T-helper 2 cell treated with Interferon-gamma antibody and Interleukin-4, amounts not matched to agents 5 μg/mL and 100 μg/mL, for 36 hours (primary cell): Measurements from ENCODE around the gene NTPCR.
"Not testable (repeated sequence)": the region's sequence is repeated elsewhere in the genome, so short reads cannot be mapped to it uniquely, and the experiment has no call there.

ENCODE experiments used
- DNase-seq: peaks from one replicate; pipeline ENCODE4 v3.0.0; 2021; ENCODE audit warnings: low spot score
- H3K27ac Mint-ChIP-seq: one replicate; pipeline ENCODE4 v1.8.0; 2021; ENCODE audit warnings: mild to moderate bottlenecking, mixed read lengths
- H3K27me3 Mint-ChIP-seq: one replicate; pipeline ENCODE4 v1.8.0; 2021; ENCODE audit warnings: low read depth, mixed read lengths
- H3K36me3 Mint-ChIP-seq: one replicate; pipeline ENCODE4 v1.8.0; 2021; ENCODE audit warnings: low read depth, mixed read lengths
- H3K4me1 Mint-ChIP-seq: one replicate; pipeline ENCODE4 v1.8.0; 2021; ENCODE audit warnings: low read depth, mixed read lengths
- H3K4me3 Mint-ChIP-seq: one replicate; pipeline ENCODE4 v1.8.0; 2022; ENCODE audit warnings: mild to moderate bottlenecking, moderate library complexity, mixed read lengths
- H3K9me3 Mint-ChIP-seq: one replicate; pipeline ENCODE4 v1.8.0; 2021; ENCODE audit warnings: mixed read lengths

Gene NTPCR

GRCh38 chr1:232950197-232951176 lies at the start of gene NTPCR:
TSS of gene NTPCR (plus strand) at chr1:232950611. CDS start at chr1:232950711, 100 bp downstream.
- H3K27me3 Mint-ChIP-seq: no peaks in the 10 kb centered on the region
- peaks cover 29% of the 10 kb centered on the region for H3K4me1 Mint-ChIP-seq
- H3K4me3 Mint-ChIP-seq: peak within 1 kb of the TSS; percentile 95
- H3K9me3 Mint-ChIP-seq: no peaks in the 10 kb centered on the region
- peaks cover 1% of the 10 kb centered on the region for H3K36me3 Mint-ChIP-seq
- peak; percentile 95 for DNase-seq
- peak within 1 kb of the TSS; percentile 88 for H3K27ac Mint-ChIP-seq

- peaks cover 50% of the 10 kb centered on the region for H3K4me1 Mint-ChIP-seq
- no peaks in the 10 kb centered on the region for H3K27me3 Mint-ChIP-seq
- no peak for DNase-seq
- H3K9me3 Mint-ChIP-seq: no peaks in the 10 kb centered on the region
- H3K36me3 Mint-ChIP-seq: peaks cover 2% of the 10 kb centered on the region
- peak overlapping the region; percentile 4 for H3K4me3 Mint-ChIP-seq
- H3K27ac Mint-ChIP-seq: peak overlapping the region; percentile 53
These were observed 49.6 kb upstream of the NTPCR start for GRCh38 chr1:232900818-232901217.

- Mint-ChIP-seq H3K27me3 (no peaks in the 10 kb centered on the region), H3K36me3 (peaks cover 2% of the 10 kb centered on the region), H3K27ac (peak overlapping the region; percentile 53), H3K9me3 (no peaks in the 10 kb centered on the region), H3K4me1 (peaks cover 54% of the 10 kb centered on the region), H3K4me3 (peak overlapping the region; percentile 4)
- no peak for DNase-seq
These were observed 49.2 kb upstream of the NTPCR start for GRCh38 chr1:232901255-232901654.

- H3K4me3 Mint-ChIP-seq: no peak overlapping the region
- H3K4me1 Mint-ChIP-seq: peaks cover 58% of the 10 kb centered on the region
These were observed 47.5 kb upstream of the NTPCR start for GRCh38 chr1:232902774-232903350.

GRCh38 chr1:232904131-232904530 lies 46.3 kb upstream of the NTPCR start:
- no peak overlapping the region for H3K27ac Mint-ChIP-seq

More at GRCh38 chr1:232902774-232903350, 47.5 kb upstream of the NTPCR start:
- Mint-ChIP-seq H3K36me3 (peaks cover 2% of the 10 kb centered on the region), H3K27me3 (no peaks in the 10 kb centered on the region), H3K27ac (no peak overlapping the region), H3K9me3 (no peaks in the 10 kb centered on the region)
- no peak for DNase-seq

GRCh38 chr1:232904566-232904965 lies 45.8 kb upstream of the NTPCR start:
- H3K4me1 Mint-ChIP-seq: peaks cover 64% of the 10 kb centered on the region
- H3K27me3 Mint-ChIP-seq: no peaks in the 10 kb centered on the region
- H3K9me3 Mint-ChIP-seq: no peaks in the 10 kb centered on the region
- H3K27ac Mint-ChIP-seq: peak overlapping the region; percentile 67
- peak overlapping the region; percentile 18 for H3K4me3 Mint-ChIP-seq
- DNase-seq: peak; percentile 29
- H3K36me3 Mint-ChIP-seq: peaks cover 2% of the 10 kb centered on the region

More at GRCh38 chr1:232904131-232904530, 46.3 kb upstream of the NTPCR start:
- H3K27me3 Mint-ChIP-seq: no peaks in the 10 kb centered on the region
- H3K4me1 Mint-ChIP-seq: peaks cover 59% of the 10 kb centered on the region
- DNase-seq: no peak
- H3K9me3 Mint-ChIP-seq: no peaks in the 10 kb centered on the region
- H3K4me3 Mint-ChIP-seq: no peak overlapping the region
- H3K36me3 Mint-ChIP-seq: peaks cover 2% of the 10 kb centered on the region

GRCh38 chr1:232905331-232906034 lies 44.9 kb upstream of the NTPCR start:
- Mint-ChIP-seq H3K27me3 (no peaks in the 10 kb centered on the region), H3K4me1 (peaks cover 67% of the 10 kb centered on the region), H3K36me3 (peaks cover 2% of the 10 kb centered on the region), H3K4me3 (peak overlapping the region; percentile 69), H3K9me3 (no peaks in the 10 kb centered on the region), H3K27ac (peak overlapping the region; percentile 72)
- no peak for DNase-seq

GRCh38 chr1:232906441-232906840 lies 44.0 kb upstream of the NTPCR start:
- Mint-ChIP-seq H3K9me3 (no peaks in the 10 kb centered on the region), H3K27ac (no peak overlapping the region), H3K4me3 (no peak overlapping the region), H3K4me1 (peaks cover 69% of the 10 kb centered on the region), H3K36me3 (peaks cover 2% of the 10 kb centered on the region), H3K27me3 (no peaks in the 10 kb centered on the region)
- DNase-seq: no peak

- Mint-ChIP-seq H3K4me3 (no peak overlapping the region), H3K27ac (no peak overlapping the region), H3K36me3 (no peaks in the 10 kb centered on the region), H3K9me3 (no peaks in the 10 kb centered on the region), H3K27me3 (peaks cover 2% of the 10 kb centered on the region), H3K4me1 (peaks cover 53% of the 10 kb centered on the region)
- no peak for DNase-seq
These were observed 41.6 kb upstream of the NTPCR start for GRCh38 chr1:232908831-232909230.

- Mint-ChIP-seq H3K4me1 (peaks cover 48% of the 10 kb centered on the region), H3K4me3 (peak overlapping the region; percentile 3), H3K27ac (no peak overlapping the region), H3K27me3 (peaks cover 2% of the 10 kb centered on the region), H3K36me3 (no peaks in the 10 kb centered on the region), H3K9me3 (no peaks in the 10 kb centered on the region)
- no peak for DNase-seq
These were observed 40.7 kb upstream of the NTPCR start for GRCh38 chr1:232909752-232910151.

- Mint-ChIP-seq H3K27ac (peak overlapping the region; percentile 19), H3K9me3 (no peaks in the 10 kb centered on the region), H3K36me3 (no peaks in the 10 kb centered on the region), H3K4me1 (peaks cover 40% of the 10 kb centered on the region), H3K27me3 (peaks cover 2% of the 10 kb centered on the region), H3K4me3 (peak overlapping the region; percentile 50)
- no peak for DNase-seq
These were observed 39.3 kb upstream of the NTPCR start for GRCh38 chr1:232911027-232911599.

- no peak for DNase-seq
- Mint-ChIP-seq H3K36me3 (peaks cover 6% of the 10 kb centered on the region), H3K27ac (no peak overlapping the region), H3K4me1 (peaks cover 47% of the 10 kb centered on the region), H3K9me3 (peaks cover under 1% of the 10 kb centered on the region), H3K27me3 (peaks cover 2% of the 10 kb centered on the region), H3K4me3 (no peak overlapping the region)
These were observed 37.4 kb upstream of the NTPCR start for GRCh38 chr1:232912845-232913580.

GRCh38 chr1:232914271-232914670 lies 36.1 kb upstream of the NTPCR start:
- not testable (repeated sequence) for H3K36me3 Mint-ChIP-seq, H3K4me3 Mint-ChIP-seq, H3K27ac Mint-ChIP-seq, DNase-seq, H3K9me3 Mint-ChIP-seq, H3K27me3 Mint-ChIP-seq
- H3K4me1 Mint-ChIP-seq: peaks cover 41% of the 10 kb centered on the region
